CD4-positive, alpha-beta T cell treated with Interleukin-17A for 4 hours (primary cell): Measurements from ENCODE around the gene CIAPIN1.
"Not testable (repeated sequence)": the region's sequence is repeated elsewhere in the genome, so short reads cannot be mapped to it uniquely, and the experiment has no call there.

Experiments used
- DNase-seq: peaks from one replicate; pipeline ENCODE4 v3.0.0-alpha.2; 2020; ENCODE audit warnings: mixed read lengths

Gene CIAPIN1

GRCh38 chr16:57439947-57440346 lies 7.2 kb downstream of the CIAPIN1 start:
- not testable (repeated sequence) for DNase-seq

- no peak for DNase-seq
These were observed 11.3 kb downstream of the CIAPIN1 start for GRCh38 chr16:57435838-57436237.

GRCh38 chr16:57434003-57434402 lies 13.2 kb downstream of the CIAPIN1 start:
- peak; percentile 51 for DNase-seq

GRCh38 chr16:57432989-57433388 lies 14.2 kb downstream of the CIAPIN1 start:
- peak; percentile 39 for DNase-seq

GRCh38 chr16:57432505-57432904 lies 14.7 kb downstream of the CIAPIN1 start:
- DNase-seq = no peak

GRCh38 chr16:57430955-57431354 lies 16.2 kb downstream of the CIAPIN1 start:
- no peak for DNase-seq

GRCh38 chr16:57427824-57428223 lies 19.4 kb downstream of the CIAPIN1 start:
- no peak for DNase-seq

GRCh38 chr16:57427307-57427706 lies 19.9 kb downstream of the CIAPIN1 start:
- DNase-seq = no peak

GRCh38 chr16:57426356-57426755 lies 20.8 kb downstream of the CIAPIN1 start:
- DNase-seq = no peak

GRCh38 chr16:57424583-57424982 lies 22.6 kb downstream of the CIAPIN1 start:
- no peak for DNase-seq

- DNase-seq = no peak
These were observed 24.0 kb downstream of the CIAPIN1 start for GRCh38 chr16:57423152-57423551.

GRCh38 chr16:57422026-57422944 lies 24.9 kb downstream of the CIAPIN1 start:
- no peak for DNase-seq

- no peak for DNase-seq
These were observed 27.7 kb downstream of the CIAPIN1 start for GRCh38 chr16:57419506-57419905.

- DNase-seq = no peak
These were observed 31.1 kb downstream of the CIAPIN1 start for GRCh38 chr16:57416084-57416483.

- no peak for DNase-seq
These were observed 33.5 kb downstream of the CIAPIN1 start for GRCh38 chr16:57413733-57414132.

GRCh38 chr16:57413301-57413730 lies 33.9 kb downstream of the CIAPIN1 start:
- DNase-seq = no peak

GRCh38 chr16:57412584-57412983 lies 34.6 kb downstream of the CIAPIN1 start:
- DNase-seq = no peak

GRCh38 chr16:57411362-57411976 lies 35.7 kb downstream of the CIAPIN1 start:
- DNase-seq = no peak

- no peak for DNase-seq
These were observed 37.2 kb downstream of the CIAPIN1 start for GRCh38 chr16:57409870-57410587.

- DNase-seq = no peak
These were observed 38.1 kb downstream of the CIAPIN1 start for GRCh38 chr16:57409065-57409464.

- no peak for DNase-seq
These were observed 39.4 kb downstream of the CIAPIN1 start for GRCh38 chr16:57407521-57408353.

GRCh38 chr16:57406881-57407280 lies 40.3 kb downstream of the CIAPIN1 start:
- DNase-seq = no peak

GRCh38 chr16:57405097-57405496 lies 42.1 kb downstream of the CIAPIN1 start:
- DNase-seq = no peak
